Spleen (tissue), 7 donors: ENCODE results near the gene EAPP.

Experiments
- POLR2A ChIP-seq, 3 donors: fragments of 450-650 bp; IDR thresholded peaks; one replicate each; pipeline ENCODE4 v1.5.1; 2017; ENCODE audit warnings: antibody characterized with exemption in 3 of 3, mild to moderate bottlenecking in 1 of 3
- POLR2AphosphoS5 ChIP-seq, 3 donors: sonication (generic); formaldehyde crosslinking; IDR thresholded peaks; one replicate each; pipeline ENCODE4 v1.5.1; 2017; ENCODE audit warnings: antibody characterized with exemption in 3 of 3
- TF ChIP-seq, protein P1 (sequence below), 11 experiments: fragments of 200-600 bp in 7 of 11; fragments of 450-650 bp in 4 of 11; sonication (generic) in 4 of 11; IDR thresholded peaks in 8 of 11; conservative IDR thresholded peaks in 3 of 11; 1 replicate in 7 of 11; 2 replicates in 4 of 11; pipeline versions ENCODE4 v1.4.0 to v1.8.0; 2016 to 2021; ENCODE audit warnings: antibody characterized with exemption in 11 of 11, inconsistent platforms in 4 of 11, mild to moderate bottlenecking in 1 of 11
- donor health status: DM: no; HTN: no; CAD: no; lungs with moderate emphysema.
- donor health status: DM: no; HTN: no; CAD: no.
- donor health status: DM: no; HTN: no; CAD: no.

DNA sequence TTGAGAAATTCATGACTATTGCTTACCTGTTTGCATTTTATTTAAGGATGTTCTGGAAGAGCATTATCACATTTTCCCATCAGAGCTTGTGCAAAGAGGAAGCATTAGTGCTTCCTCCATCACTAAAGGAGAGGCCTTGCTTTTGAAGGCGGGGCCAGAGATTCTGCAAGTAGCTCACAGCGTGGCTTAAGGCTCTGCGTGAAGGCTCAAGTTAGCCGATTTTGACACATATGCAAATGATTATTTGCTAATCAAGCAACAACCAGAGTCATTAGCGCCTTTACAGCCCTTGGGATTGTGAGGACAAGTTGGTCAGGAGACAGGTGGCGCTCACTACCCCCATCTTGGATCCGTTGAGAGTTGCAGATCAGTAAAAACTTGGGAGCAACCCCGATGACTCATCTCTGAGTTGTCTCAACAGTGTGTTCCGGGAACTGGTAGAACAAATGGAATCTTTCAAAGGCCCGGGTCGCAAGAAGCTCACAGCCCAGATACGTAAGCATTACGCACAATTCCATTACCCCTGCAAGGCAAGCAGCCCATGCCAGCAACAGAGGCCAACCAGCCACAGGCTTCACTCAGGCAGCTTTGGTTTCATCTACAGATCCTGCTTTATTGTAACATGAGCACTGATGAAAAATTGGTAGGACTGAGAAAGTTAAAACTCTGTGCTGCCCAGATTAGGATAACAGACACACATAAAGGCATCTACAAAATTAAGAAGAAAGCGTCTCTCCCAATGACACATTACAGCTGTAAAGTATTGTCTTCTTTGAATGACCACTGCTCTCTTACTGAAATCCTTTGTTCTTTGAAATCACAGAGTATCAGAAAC is 42.6 kb downstream of the EAPP start:
- TF ChIP-seq, protein P1, sequence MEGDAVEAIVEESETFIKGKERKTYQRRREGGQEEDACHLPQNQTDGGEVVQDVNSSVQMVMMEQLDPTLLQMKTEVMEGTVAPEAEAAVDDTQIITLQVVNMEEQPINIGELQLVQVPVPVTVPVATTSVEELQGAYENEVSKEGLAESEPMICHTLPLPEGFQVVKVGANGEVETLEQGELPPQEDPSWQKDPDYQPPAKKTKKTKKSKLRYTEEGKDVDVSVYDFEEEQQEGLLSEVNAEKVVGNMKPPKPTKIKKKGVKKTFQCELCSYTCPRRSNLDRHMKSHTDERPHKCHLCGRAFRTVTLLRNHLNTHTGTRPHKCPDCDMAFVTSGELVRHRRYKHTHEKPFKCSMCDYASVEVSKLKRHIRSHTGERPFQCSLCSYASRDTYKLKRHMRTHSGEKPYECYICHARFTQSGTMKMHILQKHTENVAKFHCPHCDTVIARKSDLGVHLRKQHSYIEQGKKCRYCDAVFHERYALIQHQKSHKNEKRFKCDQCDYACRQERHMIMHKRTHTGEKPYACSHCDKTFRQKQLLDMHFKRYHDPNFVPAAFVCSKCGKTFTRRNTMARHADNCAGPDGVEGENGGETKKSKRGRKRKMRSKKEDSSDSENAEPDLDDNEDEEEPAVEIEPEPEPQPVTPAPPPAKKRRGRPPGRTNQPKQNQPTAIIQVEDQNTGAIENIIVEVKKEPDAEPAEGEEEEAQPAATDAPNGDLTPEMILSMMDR (IDR thresholded peaks at IDR 0.05 in 8 of 11, conservative IDR thresholded peaks at IDR 0.05 in 3 of 11): no peak
- peak in 2 of 3 donors; percentile 57 to 63 for TF ChIP-seq POLR2AphosphoS5 (IDR thresholded peaks at IDR 0.05)
- TF ChIP-seq POLR2A (IDR thresholded peaks at IDR 0.05): no peak
